Stimulated activated CD4-positive, alpha-beta T cell treated with anti-CD3 and anti-CD28 coated beads, Interleukin-4, amount 100 ng/mL, for 1 hour (primary cell): Measurements from ENCODE around the gene PRKCE.

Experiments used
- DNase-seq: peaks from one replicate; pipeline ENCODE4 v3.0.0-alpha.2; 2020

Gene PRKCE

GRCh38 chr2:46142546-46143428 is 491.3 kb downstream of the PRKCE start:
- no peak for DNase-seq

GRCh38 chr2:46143429-46144132 is 492.1 kb downstream of the PRKCE start:
- DNase-seq: no peak

GRCh38 chr2:46144133-46144800 is 492.8 kb downstream of the PRKCE start:
- no peak for DNase-seq

- no peak for DNase-seq
Observed at GRCh38 chr2:46145017-46145416, 493.5 kb downstream of the PRKCE start.

GRCh38 chr2:46145840-46146239 is 494.4 kb downstream of the PRKCE start:
- no peak for DNase-seq

- DNase-seq: no peak
Observed at GRCh38 chr2:46146866-46147502, 495.5 kb downstream of the PRKCE start.

- DNase-seq: no peak
Observed at GRCh38 chr2:46147626-46148368, 496.3 kb downstream of the PRKCE start.

- DNase-seq: no peak
Observed at GRCh38 chr2:46148369-46148736, 496.9 kb downstream of the PRKCE start.

- no peak for DNase-seq
Observed at GRCh38 chr2:46150445-46150955, 499.0 kb downstream of the PRKCE start.

GRCh38 chr2:46151577-46151976 is 500.1 kb downstream of the PRKCE start:
- no peak for DNase-seq

GRCh38 chr2:46153996-46154753 is 502.7 kb downstream of the PRKCE start:
- DNase-seq: no peak

GRCh38 chr2:46157072-46157965 is 505.8 kb downstream of the PRKCE start:
- no peak for DNase-seq

- DNase-seq: no peak
Observed at GRCh38 chr2:46157966-46158310, 506.5 kb downstream of the PRKCE start.

- no peak for DNase-seq
Observed at GRCh38 chr2:46158661-46159060, 507.2 kb downstream of the PRKCE start.

- no peak for DNase-seq
Observed at GRCh38 chr2:46160326-46160725, 508.9 kb downstream of the PRKCE start.

GRCh38 chr2:46161315-46161714 is 509.8 kb downstream of the PRKCE start:
- no peak for DNase-seq

GRCh38 chr2:46161911-46162310 is 510.4 kb downstream of the PRKCE start:
- no peak for DNase-seq

GRCh38 chr2:46162329-46163097 is 511.0 kb downstream of the PRKCE start:
- DNase-seq: no peak

- no peak for DNase-seq
Observed at GRCh38 chr2:46163098-46163430, 511.6 kb downstream of the PRKCE start.
